NCI-H1694 treated with DMSO at 0.1 percent for 48 hours (cell line): ENCODE results near the gene FRMD4B.

Experiments
- DNase-seq: peaks from one replicate; lab custom pipeline; 2025; lab: John Stamatoyannopoulos, UW

FRMD4B gene

DNA sequence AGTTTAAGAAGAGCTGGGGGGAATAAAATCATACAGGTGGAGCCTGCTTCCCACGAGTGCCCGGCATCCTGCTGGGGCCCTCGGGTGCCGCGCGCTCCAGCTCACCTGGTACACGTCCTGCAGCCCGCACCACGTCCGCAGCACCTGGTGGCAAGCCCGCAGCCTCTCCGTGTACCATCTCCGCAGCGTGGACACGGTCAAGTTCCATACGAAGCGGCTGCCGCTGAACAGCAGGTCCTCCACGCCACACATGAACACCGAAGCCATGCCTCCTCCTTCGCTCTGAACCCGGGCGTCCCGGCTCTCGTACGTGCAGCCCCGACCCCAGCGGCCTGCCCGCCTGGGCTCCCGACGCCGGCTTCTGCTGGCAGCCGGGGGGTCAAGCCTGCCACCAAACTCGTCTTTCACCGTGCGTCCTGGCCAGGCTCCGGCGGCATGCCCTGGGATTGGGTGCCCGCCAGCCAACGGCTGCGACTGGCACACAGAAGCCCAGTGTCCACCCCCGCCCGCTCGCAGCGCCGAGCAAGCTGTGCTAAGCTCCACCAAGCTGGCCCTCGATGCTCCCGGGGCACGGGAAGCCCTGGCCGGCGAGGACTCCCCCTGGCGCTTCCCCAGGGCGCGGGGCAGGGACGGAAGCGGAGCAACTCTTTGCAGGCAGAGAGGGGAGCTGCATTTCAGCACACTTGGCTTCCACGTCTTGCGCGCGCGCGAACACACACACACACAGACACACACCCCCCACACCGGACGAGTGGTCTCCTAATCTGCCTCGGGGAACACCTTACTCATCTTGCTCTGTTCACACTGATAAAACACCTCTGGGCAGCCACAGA, at the start of gene FRMD4B:
FRMD4B (minus strand) TSS at position 366 of the 833 bp plus-strand sequence; CDS start at position 267, 99 bp downstream.
- DNase-seq, result no peak

DNA sequence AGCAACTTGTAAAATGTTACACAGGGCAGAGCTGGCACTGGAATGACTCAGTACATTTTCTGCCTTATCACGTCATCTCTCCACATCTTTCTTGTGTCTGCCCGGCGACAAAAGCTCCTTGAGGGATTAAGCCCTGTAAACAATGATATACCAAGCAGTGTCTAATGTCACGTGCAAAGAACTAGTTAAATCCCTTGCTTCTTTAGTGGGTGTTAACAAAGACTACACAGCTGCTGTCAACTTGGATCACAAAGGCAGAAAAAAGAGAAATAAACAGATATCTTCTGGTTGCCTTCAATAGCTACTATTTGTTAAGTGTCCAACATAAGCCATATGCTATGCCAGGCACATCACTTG, 48.1 kb upstream of the FRMD4B start:
- DNase-seq, result no peak

DNA sequence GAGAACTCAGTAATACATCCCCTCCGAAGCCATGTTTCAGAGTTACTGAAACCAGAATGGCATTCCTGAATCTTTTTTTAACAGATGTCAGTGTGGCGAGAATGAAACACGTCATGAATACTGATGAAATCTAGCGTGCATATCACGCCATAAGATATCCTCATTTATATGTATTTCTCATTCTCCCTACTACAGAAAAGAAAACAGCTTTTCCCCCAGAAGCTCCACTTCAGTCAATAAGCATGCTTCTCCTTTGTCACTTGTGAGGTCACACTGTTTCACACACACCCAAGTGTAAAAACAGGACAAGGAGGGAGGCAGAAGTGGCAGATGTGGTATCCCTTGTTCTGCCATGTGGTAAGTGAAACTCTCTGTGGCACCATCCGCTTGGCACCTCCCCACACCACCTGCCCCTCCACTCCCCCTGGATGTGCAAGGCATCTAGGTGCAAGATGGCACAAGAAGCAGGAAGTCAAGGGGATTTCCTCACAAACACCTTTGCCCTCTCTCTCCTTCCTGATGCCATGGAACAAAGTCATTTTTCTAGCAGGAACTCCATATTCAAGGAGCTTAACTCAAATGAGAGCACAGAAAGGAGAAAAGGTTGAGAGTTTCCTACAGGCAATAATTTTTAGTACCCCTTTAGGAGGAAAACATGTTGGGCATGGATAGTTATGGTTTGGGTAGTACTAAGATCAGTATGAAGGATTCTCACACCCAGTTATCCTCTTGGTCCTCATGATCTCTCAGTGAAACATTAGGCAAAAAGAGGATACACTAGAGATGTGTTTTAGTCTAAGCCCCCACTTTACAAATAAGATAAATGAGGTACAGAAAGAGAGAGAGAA, 47.5 kb upstream of the FRMD4B start:
- DNase-seq, result no peak

DNA sequence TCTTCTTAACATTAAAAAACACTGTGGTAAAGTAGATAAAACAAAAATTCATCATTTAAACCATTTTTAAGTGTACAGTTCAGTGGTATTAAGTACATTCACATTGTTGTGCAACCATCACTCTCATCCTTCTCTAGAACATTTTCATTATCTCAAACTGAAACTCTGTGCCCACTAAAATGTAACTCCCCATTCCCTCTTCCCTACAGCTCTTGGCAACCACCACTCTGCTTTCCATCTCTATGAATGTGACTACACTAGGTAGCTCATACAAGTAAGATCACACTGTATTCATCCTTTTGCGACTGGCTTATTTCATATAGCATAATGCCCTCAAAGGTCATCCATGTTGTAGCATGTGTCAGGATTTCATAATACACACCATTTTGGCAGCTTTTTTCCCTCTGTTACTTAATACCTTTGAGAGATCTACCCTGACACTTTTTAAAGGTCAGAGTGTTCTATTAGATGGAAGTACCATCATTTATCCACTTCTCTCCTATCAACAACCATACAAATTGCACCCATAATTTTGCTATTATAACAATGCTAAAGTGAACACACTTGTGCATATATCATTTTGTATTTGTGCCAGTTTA, 42.9 kb upstream of the FRMD4B start:
- no peak for DNase-seq

DNA sequence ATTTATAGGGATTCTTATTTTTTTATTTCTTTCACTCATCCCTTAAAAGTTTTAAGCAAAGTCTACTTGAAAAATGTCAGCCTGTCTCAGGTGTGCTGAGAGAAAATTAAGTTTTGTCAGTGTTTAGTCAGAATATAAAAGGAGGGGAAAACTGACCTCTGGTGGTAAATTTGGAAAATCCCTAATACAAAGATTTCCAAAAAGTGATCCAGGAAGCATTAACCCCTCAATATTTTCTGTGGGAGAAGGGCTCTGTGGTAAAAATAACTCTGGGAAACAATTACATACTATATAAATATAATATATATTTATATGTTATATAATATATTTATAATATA, 41.0 kb upstream of the FRMD4B start:
- no peak for DNase-seq

DNA sequence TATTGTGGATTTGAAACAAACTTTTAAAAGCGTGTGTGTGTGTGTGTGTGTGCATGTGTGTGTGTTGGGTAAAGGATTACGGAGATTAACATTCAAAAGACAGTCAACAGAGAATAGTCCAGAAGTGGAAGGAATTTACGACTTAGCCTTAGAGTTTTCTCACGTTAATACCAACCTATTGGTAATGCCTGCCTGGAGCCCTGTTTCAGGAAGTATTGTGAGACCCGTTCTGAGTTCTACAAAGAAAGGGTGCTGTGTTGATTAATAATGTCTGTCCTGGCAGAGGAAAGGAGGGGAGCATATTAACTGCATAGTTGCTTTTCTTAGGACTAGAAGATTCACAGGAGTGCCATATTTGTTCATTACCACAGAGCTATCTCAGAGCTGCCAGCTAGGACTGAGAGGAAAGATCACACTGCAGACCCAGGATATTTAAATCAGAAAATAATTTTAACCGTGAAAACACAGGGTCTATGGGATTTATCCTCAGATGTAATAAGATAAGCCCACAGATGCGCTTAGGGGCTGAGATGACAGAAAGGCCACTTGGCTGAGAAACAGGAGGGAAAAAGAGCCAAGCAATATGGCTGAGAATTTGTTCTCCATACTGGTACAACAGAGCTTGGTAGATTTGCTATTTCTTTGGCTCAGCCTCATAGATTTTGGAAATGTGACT, 40.5 kb upstream of the FRMD4B start:
- DNase-seq, result no peak

DNA sequence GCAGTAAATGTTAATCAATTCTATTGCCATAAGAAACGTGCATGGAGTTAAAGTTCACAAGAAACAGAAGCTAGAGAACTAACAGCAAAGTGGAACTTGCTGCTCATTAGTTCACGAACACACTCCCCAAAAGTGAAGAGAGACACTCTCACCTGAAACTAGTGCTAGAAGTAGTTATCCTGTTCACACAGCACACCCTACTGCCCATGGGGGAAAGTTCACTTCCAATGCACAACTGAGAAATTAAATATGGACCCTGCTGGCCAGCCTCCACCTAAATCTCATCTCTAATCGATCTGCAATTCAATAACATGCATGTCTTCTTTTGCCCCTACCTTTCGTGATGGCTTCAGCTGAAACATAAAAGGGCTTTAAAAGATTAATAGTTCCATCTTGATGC, 39.4 kb upstream of the FRMD4B start:
- DNase-seq, result no peak

DNA sequence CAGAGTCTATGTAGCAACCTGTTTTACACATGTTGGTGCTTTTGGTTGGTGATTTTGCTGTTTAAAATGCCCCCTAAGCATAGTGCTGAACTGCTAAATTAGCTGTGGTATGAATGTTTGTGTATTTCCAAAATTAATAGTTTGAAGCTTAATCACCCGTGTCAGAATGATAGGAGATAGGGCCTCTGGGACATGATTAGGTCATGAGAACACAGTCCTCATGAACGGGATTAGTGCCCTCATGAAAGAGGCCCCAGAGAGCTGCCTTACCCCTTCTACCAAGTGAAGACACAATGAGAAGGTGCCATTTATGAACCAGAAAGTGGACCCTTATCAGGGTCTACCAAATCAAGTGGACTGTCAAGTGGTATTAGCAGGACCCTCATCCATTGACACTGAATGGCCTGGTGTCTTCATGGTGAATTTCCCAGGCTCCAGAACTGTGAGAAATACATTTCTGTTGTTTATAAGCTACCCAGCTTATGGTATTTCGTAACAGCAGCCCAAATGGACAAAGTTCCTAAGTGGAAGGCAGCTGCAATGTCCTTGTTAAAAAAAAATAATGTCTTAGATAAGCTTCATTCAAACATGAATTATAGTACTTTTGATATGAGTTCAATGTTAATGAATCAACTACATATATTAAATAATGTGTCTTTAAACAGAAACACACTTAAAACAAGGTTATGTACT, 37.7 kb upstream of the FRMD4B start:
- DNase-seq, result no peak

DNA sequence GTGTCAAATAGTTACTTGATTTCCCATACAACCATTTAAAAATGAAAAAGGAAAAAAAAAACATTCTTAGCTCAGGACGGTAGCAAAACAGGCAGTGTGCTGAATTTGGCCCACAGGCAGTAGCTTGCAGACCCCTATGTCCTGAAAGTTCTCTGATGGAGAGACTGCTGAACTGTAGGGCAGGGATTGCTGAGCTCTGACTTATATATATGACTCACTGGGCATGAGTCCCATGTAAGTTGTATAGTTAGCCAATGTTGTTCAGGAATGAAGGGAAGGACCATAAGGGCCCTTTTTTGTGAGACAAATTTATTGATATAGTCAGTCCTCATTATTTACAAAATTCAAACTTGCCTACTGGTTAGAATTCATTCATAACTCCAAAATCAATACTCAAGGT, 36.9 kb upstream of the FRMD4B start:
- no peak for DNase-seq

DNA sequence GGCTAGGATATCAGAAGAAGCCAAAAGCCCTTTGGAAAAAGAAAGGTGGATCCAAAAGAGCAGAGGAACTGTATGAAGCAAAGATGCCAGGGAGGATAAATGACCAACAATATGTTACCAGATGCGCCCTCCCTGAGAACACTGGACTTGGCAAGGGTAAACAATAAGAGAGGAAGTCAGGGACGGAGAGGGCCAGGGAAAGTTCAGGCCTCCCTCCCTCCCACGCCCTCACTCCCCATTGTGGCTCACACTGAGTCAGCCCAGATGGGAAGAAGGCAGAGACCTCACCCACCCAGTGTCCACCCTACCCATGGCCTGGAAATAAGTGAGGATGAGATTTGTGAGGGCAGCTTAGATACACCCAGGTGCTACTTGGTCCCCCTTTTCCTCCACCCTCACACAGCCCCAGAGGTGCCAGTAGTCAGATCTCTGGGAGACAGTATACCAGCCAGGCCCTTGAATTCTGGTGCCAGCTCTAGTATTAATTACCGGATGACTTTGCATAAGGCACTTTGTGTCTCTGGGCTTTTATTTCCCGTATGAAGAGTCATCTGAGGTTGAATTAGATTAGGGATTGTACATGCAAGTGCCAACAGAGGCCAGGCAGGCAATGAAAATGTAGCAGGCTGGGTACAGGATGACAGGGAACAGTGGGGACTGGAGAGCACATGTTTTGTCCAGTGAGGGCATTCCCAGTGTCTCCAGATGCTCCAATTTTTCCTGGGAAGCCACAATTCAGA, 35.1 kb upstream of the FRMD4B start:
- no peak for DNase-seq

DNA sequence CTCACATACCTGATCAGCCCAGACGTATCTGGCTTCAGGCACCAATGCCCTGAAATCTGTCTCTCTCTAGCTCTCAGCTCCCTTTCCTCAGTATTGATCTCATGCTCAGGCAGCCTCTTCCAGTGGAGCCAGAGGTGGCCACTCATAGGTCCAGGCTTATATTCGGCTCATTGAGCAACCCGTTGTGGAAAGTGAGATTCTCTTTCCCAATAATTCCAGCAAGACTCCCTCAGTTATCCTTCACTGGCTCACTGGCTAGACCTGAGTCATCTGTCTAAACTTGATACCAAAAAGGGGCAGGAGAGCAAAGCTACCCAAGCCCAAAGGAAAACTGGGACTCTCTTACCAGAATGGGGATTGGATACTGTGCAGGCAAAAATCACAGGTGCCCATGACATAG, 33.4 kb upstream of the FRMD4B start:
- no peak for DNase-seq

DNA sequence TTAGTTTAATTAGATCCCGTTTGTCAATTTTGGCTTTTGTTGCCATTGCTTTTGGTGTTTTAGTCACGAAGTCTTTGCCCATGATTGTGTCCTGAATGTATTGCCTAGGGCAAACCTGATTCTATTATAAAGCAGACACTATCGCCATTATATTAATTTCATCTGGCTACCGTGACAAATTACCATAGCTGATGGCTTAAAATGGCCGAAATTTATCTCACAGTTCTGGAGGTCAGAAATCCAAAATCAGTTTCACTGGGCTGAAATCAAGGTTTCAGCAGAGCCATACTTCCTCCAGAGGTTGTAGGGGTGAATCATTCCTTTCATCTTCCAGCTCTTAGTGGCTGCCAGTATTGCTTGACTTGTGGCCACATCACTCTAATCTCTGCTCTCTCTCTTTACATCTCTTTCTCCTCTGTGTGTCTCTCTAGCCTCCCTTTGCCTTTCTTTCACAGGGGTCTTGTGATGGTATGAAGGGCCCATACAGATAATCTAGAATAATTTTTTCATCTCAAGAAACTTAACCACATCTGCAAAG, 31.7 kb upstream of the FRMD4B start:
- no peak for DNase-seq

DNA sequence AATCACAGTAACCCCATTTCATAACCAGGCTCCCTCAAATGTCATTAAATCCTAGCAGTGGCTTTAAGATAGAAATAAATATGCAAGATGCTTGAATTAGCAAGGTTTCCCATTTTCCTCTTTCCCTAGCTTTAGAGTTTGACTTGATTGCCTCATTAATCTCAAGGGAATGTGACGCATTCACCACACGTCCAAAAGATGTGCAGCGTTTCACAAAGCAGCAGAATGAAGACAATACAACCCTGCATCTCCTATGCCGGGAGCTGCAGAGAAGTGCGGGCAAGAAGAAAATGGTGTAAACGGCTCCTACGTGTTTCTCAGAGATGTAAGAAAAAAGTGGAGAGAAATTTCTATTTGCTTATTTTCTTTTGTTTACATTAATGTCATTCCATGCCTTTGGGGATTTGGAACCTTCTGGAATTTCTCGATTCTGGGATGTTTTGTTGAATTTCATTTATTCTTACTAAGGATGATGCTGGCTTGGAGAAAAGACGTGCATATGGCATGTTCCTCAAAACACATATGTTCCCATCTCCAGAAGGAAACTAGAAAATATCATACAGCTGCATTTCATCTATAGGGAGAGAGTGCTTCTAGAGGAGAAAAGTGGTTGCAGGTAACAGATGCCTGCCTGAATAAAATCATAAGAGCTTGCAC, 27.8 kb upstream of the FRMD4B start:
- DNase-seq, result no peak

DNA sequence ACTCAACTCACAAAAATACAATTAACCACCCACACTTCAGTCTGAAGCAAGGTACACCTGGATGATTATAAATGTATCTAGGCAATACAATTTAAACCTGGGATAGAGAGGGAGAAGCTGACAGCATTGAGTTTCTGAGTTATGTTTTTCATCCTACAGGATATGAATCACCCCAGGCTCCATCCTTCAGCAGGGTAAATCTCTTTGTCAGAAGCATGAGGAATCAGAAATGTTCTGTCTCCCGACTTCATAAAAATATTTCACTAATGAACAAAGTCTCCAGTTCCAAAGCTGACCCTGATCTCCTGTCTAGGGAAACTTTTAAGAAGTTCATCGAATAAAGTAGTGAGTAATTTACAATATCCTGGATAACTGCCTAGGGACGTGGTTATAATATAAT, 25.5 kb upstream of the FRMD4B start:
- no peak for DNase-seq

DNA sequence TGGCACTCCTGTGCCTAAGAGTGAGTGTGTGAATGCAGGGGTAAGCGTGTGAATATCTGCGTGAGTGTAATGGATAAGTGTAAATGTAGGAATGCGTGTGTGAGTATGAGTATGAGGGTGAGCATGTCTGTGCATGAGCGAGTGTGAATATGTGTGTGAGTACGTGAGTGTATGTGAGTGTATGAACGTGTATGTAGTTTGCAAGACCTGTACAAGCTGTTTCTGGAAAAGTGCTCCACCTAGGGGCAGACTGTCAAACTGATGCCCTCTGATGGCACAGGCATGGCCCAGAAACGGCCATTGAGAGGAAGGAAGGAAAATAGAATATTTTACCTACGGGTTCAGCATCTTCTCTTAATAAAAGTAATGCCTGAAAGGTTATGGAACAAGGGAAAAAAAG, 24.4 kb upstream of the FRMD4B start:
- DNase-seq, result no peak

DNA sequence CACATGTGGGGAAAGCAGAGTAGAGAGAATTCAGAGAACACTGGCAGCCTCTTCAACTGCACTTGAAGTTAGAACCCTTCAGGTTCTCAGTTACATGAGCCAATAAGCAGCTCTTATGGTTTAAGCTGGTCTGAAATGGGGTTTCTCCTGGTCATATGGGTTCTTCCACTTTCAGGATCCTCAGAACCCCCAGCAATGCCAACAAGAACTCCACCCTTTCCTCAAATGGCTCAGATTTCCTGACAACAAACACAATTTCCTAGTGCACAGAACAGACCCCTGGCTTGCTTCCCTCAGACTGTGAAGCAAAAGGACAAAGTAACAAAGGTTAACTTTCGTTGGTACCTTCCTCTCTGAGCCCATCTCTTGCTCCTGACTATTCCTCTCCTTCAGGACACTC, 23.9 kb upstream of the FRMD4B start:
- DNase-seq, result no peak

DNA sequence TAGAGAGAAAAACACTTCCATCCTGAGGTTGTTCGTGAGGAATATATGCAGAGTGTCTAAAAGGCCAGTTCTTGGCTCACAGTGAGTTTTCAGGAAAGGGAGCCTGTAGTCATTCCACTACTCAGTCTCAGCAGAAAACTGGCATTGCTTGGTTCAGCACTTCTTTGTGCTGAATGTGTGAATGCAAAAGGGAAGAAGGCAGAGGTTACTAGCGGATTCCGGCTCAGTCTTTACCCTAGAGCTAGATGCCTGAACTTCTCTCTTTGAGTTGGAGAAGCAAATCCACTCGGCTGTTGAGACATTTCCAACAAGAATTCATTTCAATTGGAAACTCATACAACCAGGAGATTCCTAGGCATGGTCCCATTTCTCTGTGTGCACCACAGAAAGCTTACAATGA, 23.1 kb upstream of the FRMD4B start:
- no peak for DNase-seq

DNA sequence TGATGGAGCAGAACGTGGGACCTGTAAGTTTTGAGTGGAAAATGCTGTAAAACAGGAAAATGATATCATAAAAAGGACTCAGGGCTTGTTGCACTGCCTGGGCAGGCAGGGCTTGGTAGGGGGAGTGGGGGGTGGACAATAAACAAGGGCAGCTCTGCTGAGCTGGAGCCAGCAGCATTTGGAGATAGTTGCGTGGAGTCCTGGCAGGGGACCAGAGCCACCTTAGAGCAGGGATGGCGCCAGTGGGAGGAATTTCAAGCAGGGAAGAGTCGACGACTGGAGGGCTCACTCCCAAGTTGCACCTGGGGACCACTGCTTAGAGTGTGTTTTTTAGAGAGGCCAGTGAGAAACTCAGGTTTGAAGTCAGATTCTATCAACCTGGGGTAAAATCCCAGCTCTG, 22.7 kb upstream of the FRMD4B start:
- DNase-seq, result no peak

DNA sequence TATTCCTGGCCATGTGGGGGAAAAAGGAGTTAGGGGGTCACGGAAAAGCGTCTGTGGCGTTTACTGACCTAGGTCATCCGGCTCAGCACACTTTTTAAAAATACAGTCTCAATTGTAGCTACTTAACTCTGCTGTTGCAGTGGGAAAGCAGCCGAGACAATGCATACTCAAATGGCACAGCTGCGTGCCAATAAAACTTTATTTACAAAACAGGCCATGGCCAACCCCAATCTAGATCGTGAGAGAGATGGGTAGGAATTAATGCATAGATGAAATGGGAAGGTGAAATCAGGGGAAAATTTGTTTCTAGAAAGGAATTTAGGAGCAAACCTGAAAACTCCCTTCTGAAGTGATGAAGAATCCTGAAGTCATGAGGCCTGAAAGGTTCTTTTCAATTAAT, 22.0 kb upstream of the FRMD4B start:
- DNase-seq, result no peak

DNA sequence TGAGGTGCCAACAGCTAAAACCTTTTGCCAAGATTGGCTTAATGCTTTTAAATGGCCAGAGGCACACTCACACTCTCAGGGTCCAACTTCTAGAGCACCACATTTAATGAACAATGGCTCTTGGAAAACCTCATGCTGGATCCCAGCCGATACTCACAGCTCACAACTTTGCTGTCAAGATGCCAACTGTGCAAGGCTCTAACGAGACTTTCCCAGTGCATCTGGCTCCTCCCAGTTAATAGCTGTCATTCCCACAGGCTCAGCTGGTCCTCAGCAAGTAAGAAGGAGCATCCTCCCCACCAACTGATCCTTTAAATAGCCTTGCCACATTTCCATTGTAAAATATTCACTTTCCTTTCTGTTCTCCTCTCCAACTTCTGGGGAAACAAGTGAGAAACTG, 20.3 kb upstream of the FRMD4B start:
- no peak for DNase-seq
